NCI-H2196 treated with DMSO at 0.1 percent for 48 hours (cell line): ENCODE data around the gene FBN2.
"Not testable (repeated sequence)": the region's sequence is repeated elsewhere in the genome, so short reads cannot be mapped to it uniquely, and the experiment has no call there.

Experiments
- DNase-seq: peaks from one replicate; lab custom pipeline; 2025; ENCODE audit not compliant: unreplicated experiment; lab: John Stamatoyannopoulos, UW

Gene FBN2

DNA sequence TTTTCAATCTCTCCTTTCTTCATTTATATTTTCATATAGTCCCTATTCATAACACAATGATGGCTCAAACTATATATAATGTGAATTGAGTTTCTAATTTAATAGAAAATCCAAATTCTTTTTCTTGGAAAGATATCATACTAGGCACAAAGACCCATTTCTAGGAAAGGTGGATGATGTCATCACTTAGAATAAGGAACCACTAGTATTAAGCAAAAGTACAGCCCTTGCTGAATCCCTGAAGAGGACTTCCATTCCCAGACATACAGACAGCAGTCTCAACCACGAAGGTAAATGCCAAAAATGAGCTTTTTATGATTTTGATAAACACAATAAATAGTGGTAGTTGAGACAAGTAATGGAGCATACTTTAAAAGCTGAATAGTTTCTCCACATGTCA, 210.0 kb downstream of the FBN2 start:
- DNase-seq: no peak

DNA sequence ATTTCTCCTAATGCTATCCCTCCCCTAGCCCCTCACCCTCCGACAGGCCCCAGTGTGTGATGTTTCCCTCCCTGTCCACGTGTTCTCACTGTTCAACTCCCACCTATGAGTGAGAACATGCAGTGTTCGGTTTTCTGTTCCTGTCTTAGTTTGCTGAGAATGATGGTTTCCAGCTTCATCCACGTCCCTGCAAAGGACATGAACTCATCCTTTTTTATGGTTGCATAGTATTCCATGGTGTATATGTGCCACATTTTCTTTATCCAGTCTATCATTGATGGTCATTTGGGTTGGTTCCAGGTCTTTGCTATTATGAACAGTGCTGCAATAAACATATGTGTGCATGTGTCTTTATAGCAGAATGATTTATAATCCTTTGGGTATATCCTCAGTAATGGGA, 216.6 kb downstream of the FBN2 start:
- DNase-seq: not testable (repeated sequence)

DNA sequence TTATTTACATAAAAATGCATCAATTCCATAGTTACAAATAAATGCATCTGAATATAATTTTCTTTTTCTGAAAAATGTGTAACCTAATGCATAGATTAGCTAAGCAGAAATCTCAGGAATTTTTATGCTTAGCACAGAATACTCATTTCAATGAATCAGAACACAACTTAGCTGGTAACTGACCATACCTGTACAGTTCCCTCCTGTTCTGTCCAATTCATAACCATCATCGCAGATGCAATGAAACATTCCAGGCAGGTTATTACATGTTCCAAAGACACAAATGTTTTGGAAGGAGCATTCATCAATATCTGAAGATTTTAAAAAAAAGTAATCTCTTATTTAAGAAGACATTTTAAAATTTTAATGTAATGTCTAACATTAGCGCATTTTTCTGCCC, 219.4 kb downstream of the FBN2 start:
- DNase-seq: no peak

DNA sequence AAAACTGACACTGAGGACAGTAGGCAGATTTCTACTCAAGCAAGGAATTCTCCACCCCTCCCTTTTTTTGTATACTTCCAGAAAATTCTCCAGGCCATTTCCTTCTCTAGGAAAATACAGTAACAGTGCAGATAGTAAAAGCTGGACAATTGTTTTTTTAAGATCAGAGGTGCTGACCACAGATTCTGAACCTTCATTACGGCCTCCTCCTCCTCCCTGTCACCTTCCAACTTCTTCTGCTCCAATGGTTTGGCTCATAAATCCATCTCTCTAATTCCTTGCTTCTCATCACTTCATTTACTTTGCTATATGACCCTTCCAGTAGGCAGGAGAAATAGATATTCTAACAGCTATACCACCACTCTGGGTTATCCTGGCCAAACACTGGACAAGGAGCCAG, 220.6 kb downstream of the FBN2 start:
- no peak for DNase-seq

DNA sequence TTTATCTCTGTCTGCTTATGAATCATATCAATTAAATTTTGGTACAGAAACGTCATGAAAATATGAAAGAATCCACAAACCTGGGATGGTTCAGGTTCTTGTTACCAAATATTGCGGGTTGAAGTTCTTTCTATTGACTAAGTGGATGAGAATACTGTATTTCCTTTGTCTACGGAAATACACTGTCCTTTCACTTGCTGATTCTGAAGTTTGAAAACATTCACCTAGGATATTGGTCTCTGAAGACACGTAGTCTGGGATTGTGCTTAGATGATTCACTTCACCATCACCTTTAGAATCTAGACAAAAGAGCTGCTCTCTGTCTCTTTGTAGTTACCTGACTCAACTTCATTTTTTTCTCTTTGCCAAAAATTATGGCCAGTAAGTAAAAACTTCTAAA, 222.4 kb downstream of the FBN2 start:
- DNase-seq: no peak

DNA sequence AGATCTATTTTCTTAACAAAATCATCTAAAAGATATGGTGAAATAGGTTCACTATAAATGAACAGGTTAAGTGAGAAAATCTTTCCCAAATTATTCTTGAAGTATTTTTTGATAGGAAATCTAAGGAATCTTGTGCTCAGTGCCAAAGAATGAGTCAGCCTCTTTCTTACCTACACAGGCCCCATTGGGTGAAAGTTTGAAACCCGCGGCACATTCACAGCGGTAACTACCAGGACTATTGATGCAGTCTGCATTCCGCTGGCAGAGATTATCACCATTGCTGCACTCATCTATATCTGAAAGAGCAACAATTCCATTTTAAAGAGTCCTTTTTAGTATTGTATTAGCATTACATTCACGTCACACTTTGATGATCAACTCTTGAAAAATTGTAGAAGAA, 232.7 kb downstream of the FBN2 start:
- no peak for DNase-seq

DNA sequence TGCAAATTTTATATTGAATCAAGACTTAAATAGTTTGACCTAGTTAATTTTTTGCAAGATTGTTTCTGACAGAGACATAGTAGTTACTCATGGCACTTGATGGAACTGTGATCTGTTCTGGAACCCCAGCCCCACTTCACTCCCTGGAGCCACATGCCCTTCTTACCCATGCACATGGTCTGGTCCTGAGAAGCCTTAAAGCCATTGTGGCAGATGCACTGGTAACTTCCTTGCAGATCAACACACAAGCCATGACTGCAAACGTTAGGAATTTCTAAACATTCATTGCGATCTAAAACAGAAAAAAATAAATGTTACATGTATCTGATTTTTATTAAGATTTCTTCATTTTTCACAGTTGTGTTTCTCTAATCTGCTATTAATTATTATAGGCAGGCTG, 233.3 kb downstream of the FBN2 start:
- no peak for DNase-seq

DNA sequence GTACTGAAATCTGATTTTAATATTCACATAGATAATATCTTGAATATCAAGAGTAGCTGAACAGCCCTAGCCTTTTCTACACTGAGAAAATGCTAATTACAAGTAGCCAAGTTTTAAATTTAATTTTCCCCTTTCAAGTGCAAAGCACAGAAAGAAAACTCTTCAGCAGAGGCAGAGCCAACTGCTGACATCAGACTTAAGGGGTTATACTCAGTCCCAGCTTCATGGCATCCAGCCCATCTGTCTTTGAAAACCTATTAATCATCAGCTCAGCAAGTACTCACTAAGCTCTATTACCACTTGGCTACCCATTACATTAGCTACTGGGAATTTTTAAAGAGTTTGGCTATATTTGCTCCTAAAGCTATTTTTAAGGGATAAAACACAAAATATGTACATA, 234.0 kb downstream of the FBN2 start:
- DNase-seq: no peak

DNA sequence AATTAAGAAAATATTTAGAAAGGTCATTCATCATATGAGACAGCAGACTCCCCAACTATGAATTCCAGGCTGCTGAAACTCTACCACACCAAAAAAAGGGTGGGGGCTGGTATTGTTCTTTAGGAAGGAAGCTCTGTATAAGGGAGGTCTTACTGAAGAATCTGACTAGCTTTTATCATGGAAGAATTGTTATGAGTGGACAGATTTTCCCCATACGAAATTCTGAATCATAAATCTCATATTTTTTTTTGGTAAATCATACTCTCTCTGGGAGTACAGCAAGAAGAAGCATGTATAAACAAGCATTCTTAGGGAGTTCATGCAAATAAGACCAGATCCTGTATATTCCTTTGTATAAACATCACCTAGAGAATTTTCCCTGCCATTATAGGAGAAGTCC, 234.5 kb downstream of the FBN2 start:
- no peak for DNase-seq

DNA sequence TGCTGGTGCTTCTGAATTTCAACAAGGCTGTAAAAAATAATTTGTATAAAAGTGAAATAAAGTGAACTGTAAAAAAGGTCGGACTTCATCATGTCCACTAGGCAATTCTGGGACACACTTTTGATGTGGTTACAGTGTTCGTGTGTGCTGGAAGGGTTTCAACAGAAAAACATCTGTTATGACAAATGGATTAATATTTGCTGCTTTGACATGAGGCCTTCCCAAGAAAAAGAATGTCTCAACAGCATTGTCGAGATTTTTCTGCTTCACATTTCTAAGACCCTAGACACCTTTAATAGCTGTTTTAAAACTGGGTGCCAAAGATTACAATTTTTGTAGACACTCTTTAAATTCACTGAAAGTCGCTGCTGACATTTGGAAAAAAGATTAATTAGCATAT, 237.9 kb downstream of the FBN2 start:
- no peak for DNase-seq

DNA sequence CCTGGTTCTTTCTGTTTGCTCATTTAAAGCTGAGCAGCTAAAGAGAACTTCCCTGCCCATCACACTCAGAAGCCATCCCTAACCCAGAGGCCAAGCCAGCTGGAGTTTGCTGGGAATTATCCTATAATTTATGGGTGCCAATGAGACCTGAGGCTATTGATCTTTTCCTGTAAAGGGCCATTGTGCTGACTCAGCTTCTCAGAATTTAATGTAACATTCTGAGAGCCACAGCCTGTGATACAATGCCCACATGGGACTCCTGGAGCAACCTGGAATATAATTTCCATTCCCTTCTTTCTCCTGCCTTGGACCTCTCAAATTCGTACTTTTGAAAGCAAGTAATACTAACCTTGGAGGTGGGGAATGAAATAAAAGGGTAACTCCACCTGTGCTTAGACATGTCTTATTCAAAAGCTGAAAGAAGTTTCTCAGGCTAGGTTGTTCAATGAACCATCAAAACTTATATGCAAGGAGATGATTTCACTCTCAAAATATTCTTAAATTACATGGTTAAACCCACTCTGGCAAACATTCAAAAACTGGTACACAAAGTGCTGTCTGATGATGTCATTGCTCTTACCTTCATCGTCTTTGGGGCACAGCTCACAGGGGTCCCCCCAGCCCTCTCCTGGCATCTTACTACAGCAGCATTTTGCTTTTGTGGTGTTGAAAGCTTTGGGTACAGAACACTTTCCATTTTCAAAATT, 247.7 kb downstream of the FBN2 start:
- DNase-seq: no peak

DNA sequence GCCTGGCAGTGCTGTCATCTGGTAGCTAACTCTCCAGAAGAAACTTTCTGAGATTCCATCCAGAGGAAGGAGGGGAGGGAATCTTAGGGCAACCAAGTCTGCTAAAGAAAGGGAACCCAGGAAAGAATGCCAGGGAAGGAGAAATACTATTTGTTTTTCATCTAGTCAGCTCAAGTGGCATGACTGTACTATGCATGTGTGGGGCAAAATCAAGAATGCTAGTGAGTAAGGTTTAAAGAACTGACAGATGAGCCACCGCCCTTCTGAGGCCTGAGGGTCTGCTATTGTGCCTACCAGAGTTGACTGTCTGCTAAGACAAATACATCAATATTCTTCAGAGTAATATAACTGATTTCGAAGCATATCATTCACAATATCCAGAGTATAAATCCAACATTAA, 250.3 kb downstream of the FBN2 start:
- no peak for DNase-seq

DNA sequence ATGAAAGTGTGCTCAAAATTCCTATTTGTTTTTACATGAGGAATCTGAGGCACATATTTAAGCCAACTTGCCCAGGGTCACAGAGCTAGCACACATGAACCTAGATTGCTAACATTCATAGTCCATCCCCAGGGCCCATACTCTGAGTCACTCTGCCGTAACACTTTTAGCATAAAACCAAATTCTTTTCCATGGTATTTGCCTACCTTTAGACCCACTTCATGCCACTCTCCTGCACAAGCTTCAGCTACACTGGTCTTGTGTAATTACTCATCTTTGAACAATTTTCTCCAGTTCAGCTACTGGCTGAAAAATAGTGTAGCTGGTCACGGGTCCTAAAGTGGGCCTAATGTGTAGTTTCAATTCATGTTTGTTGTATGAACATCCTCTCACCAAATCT, 253.8 kb downstream of the FBN2 start:
- DNase-seq: no peak

DNA sequence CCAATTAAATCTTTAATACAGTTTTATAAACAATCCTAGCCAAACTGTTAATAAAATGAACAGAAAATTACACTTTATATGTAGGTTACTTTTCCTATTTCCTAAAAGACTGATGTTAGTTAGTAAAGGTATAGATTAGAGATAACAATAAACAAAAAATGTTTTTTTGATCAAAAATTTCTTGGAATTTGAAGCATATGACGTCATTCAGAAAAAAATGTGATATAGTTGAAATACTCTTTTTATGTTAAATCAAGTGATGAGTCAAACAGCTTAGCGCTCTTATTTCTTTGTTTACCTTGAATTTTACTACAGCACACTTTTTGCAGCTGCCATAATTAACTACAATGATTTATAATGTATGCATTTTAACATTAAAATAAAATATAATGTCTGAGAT, 258.7 kb downstream of the FBN2 start:
- DNase-seq: no peak

DNA sequence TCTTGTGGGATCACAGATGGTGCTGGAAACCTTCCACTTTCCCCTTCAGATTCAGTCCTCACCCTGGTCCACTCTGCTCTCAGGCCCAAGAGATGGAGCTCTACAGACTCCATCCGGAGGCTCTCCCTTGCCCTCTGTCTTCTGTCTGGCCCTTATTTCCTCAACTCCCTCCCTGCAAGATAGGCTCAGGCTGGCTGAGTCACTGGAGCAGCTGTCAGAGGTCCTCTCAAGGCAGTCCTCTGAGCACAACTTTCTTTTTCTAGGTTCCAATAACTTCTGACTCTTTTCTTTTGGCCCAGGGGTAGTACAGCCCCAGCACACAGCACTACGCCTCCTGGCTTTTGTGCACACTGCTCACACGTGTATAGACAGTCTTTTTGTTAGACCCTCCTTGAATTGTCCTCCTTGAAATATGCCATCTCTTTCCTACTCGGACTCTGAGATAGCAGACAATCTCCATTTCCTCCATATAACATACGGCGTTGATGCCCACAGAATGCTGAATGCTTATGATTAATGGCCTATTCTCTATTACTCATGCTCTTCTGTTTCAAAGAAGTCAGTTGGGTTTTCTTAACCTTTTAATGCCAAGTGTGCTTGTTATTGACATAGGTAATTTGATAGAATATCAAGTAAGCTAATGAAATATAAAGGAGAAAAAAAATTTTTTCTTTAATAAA, 261.4 kb downstream of the FBN2 start:
- DNase-seq: no peak

DNA sequence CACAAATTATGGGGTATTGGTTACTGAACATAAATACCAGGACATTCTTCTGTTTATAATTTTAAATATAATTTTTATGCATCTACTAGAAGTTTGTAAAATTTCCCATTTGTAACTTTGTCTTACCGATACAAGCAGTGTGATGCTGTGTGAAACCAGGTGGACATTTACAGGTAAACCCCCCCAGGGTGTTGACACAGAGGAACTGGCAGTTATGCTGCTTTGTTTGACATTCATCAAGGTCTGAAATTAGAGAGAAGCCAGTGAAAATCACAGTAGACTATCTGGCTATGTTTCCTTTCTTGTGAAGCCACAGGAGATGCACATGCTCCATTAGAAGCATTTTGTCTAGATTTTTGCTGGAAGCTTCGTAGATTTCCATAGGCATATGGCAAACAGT, 263.6 kb downstream of the FBN2 start:
- no peak for DNase-seq

DNA sequence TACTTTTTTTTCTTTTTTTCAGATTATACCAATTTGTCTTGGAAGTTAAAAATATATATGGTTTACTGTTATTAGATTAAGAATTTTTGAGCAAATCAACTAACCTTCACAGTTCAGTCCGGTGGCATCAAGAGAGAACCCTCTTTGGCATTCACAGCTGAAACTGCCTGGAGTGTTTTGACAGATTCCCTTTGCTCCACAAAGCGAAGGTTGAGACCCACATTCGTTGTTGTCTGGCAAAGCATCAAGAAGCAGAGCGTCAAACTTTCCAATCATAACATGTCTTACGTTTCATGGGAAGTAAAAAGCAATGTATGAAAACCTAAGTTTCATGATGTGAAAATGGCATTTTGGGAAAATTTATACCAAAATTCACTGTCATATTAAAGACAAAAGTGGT, 264.3 kb downstream of the FBN2 start:
- no peak for DNase-seq

DNA sequence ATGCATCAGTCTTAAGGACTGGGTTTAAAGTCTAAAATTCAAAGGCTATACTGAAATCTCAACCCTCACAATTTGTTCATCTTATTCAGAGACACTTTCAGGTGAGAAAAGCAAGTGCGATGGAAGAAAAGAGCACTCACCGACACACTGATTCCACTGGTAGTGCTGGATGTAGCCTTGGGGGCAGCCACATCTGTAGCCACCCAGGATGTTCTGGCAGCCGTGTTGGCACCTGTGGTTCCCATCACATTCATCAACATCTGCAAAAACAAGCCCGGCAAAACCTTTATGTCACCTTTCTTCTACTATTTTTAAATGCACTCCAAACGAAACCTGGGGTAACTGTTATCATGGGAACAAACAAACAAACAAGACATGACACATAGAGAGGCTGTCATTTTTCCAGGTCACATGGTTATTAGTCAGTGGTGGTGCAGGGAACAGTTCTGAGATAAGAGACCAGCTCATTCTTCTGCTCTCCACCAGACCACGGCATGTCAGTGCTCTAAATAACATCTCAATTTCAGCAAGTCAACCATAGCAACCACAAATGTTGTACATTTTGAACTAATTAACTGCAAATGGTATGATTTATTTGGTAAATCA, 266.1 kb downstream of the FBN2 start:
- DNase-seq: no peak

DNA sequence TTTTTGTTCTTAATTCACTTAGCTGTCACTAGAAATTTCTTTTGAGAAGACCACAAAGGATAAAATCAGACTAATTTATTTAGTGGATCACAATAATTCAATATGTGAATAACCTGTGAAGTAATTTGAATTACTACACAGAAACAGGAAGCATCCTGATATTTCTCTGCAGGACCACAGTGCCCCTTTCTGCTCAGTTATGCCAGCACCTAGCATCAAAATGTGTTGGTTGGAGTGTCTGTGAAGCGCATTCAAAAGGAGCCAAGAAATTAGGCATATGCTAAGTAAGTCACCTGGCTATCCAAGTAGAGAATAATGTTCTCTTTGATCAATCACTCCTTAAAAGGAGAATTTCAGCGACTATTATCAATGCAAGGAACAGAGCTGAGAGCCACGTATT, 267.0 kb downstream of the FBN2 start:
- DNase-seq: no peak

DNA sequence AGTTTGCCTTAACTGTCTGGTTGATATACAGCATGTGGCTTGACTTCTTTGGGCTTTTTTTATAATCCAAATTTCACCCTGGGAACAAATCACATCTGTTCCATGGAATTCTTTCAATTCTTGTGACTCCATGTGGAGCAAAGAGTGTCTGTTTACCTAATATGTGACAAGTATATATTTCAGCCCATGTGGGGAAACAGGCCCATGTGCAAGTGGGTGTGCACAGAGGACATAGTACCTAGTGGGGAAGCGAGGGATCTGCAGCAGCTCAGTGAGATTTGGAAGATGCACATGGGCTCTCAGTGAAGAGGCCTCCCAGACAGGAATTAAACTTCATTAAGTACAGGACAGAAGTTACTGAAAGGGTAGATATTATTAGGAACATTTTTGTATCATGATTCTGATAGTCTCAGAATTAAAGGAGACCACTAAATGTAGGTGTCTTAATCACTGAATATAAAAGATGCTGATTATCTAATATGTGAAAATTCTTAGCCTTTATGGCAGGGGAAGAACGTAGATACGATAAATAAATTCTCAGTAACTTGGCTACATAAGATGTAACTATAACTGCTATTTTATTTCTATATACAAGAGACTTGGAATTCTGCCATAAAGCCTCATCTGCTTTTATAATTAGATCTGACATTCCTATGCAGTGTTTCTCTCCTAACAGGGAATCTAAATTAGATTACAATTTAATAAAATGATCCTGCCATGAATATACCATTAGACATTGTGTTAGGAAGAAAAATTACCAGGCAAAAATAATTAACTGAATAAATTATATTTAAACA, 273.3 kb downstream of the FBN2 start:
- no peak for DNase-seq

DNA sequence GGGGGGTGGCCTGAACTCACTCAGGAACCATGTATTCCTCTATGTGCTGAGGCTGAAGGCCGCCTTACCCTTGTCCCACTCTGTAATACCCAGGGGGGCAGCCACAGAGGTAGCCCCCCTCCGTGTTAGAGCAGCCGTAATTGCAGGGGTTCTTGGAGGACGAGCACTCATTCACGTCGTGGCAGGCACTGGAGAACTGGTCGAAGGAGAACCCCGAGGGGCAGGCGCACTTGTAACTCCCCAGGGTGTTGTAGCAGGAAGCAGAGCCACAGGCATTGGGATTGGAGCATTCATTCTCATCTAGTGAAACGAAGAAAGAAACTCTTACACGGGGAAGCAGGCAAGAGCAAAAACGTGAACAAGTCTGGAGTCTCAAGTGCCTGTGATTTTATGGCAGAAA, 274.7 kb downstream of the FBN2 start:
- no peak for DNase-seq

DNA sequence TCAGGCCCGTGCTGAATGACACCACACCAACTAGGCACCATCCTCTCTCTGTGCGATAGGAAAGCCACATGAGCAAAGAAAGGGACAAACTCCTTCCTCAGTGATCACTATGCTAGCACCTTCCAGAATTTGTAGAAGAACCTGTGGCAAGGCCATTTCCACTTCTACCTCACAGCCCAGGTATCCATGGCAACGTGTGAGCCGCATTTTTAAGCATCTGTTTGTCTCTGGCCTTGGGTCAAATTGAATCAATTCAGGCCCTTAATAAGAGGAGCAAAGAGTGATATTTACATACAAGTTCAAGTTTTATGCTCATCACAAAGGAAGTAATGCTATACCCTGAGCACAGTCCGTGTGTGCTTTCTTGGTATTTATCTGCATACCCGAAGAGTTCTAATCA, 275.1 kb downstream of the FBN2 start:
- DNase-seq: no peak
